Measurements from ENCODE around the gene AMOTL2. TPM values are rescaled to one million over a fixed set of nuclear protein-coding genes. Genes with fewer than 3 reads are reported as not detected.

AMOTL2 gene
- total RNA-seq, 8 experiments from 2014 or later: 20.7 to 57.9 (median 43.3) TPM

GRCh38 chr3:134306320-134306719 is 67.9 kb downstream of the AMOTL2 start:
- Histone ChIP-seq H3K4me3 (no peak overlapping the region), H3K27ac (no peak overlapping the region), H3K4me1 (replicated peaks in 1 of 2) (peaks cover 2 to 3% of the 10 kb centered on the region in 2 donors)
- 63 to 100% (median 87%) methylated on average over 1 to 5 of the region's 7 CpGs; no CpG with 5 or more reads in 5 of the 10 experiments for WGBS, 10 experiments
- ATAC-seq (replicated peaks in 6 of 8): no peak
- in situ Hi-C loops (cut with MboI; ENCODE audit: low pct_unique_long_range_greater_than_20kb in 2 of 9, low sequenced_read_pairs in 9 of 9, unreplicated experiment in 9 of 9): loop anchor here (5.0 to 10.0 kb wide), 2 partner anchors 166 to 168 kb away; no protein-coding TSS in a partner anchor

Other genes starting within 250 kb of the AMOTL2 start
- 10 to 100 TPM; 30.8 to 91.7 (median 50.1) TPM for gene RYK, start 123.6 kb downstream of the AMOTL2 start, total RNA-seq
- gene ANAPC13, start 111.5 kb upstream of the AMOTL2 start, total RNA-seq: 100 to 1,000 TPM in 5 of 8 experiments, 10 to 100 TPM in 3; 61.5 to 124 (median 103) TPM
- gene CEP63, start 111.6 kb upstream of the AMOTL2 start, total RNA-seq: 10 to 100 TPM; 25.0 to 43.9 (median 29.9) TPM

All from motor neuron (in vitro differentiated cells).